ENCODE results near the gene MYH11.

DNA sequence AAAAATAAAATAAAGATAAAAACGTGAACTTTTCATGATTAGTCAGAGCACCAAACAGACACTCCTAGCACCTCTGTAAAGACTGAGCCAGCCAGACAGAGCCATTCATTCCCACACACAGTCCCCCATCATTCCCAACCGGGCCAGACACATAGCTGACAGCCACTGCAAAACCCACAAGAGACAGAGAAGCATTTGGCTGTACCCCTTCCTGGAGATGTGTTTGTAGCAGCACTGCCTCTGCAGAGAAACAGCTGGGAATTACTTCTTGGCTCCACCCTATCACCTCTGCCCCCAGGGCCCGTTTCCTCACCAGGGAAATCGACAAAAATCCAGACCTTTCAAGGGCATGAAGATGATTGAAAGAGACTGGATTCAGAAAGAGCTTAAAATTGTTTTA, 46.4 kb downstream of the MYH11 start:
- TF ChIP-seq, protein P1, sequence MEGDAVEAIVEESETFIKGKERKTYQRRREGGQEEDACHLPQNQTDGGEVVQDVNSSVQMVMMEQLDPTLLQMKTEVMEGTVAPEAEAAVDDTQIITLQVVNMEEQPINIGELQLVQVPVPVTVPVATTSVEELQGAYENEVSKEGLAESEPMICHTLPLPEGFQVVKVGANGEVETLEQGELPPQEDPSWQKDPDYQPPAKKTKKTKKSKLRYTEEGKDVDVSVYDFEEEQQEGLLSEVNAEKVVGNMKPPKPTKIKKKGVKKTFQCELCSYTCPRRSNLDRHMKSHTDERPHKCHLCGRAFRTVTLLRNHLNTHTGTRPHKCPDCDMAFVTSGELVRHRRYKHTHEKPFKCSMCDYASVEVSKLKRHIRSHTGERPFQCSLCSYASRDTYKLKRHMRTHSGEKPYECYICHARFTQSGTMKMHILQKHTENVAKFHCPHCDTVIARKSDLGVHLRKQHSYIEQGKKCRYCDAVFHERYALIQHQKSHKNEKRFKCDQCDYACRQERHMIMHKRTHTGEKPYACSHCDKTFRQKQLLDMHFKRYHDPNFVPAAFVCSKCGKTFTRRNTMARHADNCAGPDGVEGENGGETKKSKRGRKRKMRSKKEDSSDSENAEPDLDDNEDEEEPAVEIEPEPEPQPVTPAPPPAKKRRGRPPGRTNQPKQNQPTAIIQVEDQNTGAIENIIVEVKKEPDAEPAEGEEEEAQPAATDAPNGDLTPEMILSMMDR (IDR thresholded peaks at IDR 0.05; ENCODE audit: low read depth, low read length), result no peak
- no peak for TF ChIP-seq EZH2phosphoT487 (IDR thresholded peaks at IDR 0.05; ENCODE audit: low read depth)
